Smooth muscle cell of the brain vasculature (primary cell): ENCODE results near the gene RAB38.

Experiments
- DNase-seq: peaks from one replicate; pipeline ENCODE4 v3.0.0-alpha.2; 2012; ENCODE audit warnings: low read depth, low spot score

The RAB38 gene

GRCh38 chr11:88103337-88104206 is 71.7 kb downstream of the RAB38 start:
- peak; percentile 24 for DNase-seq

GRCh38 chr11:88102598-88102934 is 72.7 kb downstream of the RAB38 start:
- no peak for DNase-seq

GRCh38 chr11:88101881-88102597 is 73.2 kb downstream of the RAB38 start:
- no peak for DNase-seq

GRCh38 chr11:88100151-88100550 is 75.1 kb downstream of the RAB38 start:
- DNase-seq, result no peak

GRCh38 chr11:88098289-88098688 is 77.0 kb downstream of the RAB38 start:
- no peak for DNase-seq

GRCh38 chr11:88089134-88089533 is 86.1 kb downstream of the RAB38 start:
- no peak for DNase-seq

- DNase-seq, result no peak
These were observed 87.9 kb downstream of the RAB38 start for GRCh38 chr11:88087337-88087736.

GRCh38 chr11:88086297-88086696 is 88.9 kb downstream of the RAB38 start:
- no peak for DNase-seq

- no peak for DNase-seq
These were observed 104.8 kb downstream of the RAB38 start for GRCh38 chr11:88070437-88070836.

- DNase-seq, result no peak
These were observed 106.2 kb downstream of the RAB38 start for GRCh38 chr11:88068848-88069554.

GRCh38 chr11:88066090-88066489 is 109.2 kb downstream of the RAB38 start:
- no peak for DNase-seq

GRCh38 chr11:88064097-88064705 is 111.0 kb downstream of the RAB38 start:
- no peak for DNase-seq
